GM19099 (cell line): ENCODE results near the gene GPR31.

Source experiments
- POLR2A ChIP-seq: IDR thresholded peaks from 3 replicates; pipeline ENCODE4 v1.6.1; 2011; ENCODE audit warnings: low read depth; ENCODE audit not compliant: insufficient read length; ENCODE audit errors: extremely low read depth

GPR31 gene

DNA sequence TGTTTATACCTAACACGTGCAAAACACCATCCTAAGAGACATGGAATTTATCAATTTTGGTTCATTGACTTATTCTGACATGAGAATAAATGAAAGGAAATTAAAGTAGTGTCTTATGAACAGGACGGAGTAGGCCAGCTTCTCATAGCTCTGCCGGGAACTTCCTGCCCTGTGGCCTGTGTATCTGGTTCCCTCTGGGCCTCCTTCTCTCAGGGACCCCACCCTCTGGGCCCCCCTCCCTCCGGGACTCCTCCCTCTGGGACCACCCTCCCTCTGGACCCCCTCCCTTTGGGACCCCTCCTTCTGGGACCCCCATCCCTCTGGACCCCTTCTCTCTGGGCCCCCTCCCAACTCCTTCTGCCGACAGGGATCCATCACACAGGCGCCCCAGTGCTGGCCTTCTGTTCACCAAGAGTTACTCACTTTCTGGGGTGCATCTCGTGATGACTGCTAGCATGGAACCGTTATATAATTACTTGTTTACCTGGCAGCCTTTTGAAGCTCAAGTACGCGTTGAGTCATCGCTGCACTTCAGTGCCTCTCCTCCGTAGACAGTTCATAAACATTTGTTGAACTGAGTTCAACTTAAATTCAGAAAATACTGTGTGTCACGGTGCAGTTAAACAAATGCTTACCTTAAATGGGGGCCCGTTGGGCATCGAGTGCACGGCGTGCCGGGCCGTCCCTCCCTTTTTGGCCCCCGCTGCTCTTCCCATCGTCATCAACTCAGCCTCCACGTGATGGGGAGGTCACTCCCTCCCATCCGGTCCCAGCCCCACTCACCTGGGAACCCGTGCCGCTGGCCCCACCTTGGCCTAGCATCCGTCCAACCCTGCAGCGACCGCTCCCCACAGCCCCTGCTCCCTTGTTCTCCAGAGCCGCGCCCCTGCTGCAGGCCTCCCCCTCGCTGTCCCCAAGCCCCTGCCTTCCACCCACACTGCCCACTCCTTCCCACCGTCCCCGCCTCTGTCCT, 26.8 kb downstream of the GPR31 start:
- TF ChIP-seq POLR2A, result peak; percentile 16

DNA sequence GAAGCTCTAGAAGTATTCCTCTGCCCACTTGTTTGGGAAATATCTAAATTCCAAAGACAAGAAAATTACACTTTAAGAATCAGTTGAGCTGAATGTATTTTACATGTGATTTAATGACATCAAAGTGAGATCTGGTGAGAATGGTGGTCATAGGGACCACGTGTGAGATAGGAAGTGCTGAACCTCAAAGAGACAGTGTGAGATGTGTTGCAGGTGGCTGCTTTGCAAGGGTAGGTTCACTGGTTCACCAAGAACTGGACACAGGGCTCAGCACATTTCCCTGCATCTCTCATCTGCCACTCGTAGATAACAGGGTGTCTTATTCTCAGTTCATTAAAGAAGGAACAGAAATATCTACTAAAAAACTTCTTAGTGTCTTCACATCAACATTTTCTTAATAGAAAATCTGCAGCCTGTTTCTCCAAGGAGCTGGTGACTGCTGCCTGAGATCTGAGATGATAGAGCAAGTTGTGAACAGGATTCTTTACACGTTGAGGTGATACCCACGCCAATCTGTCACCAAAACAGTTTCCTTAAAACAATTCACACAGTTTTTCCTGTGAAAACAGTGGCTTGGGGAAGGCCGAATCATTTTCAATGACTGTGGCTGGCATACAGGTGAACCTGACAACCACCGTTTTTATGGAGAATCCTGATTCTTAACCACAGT, 27.6 kb downstream of the GPR31 start:
- no peak for TF ChIP-seq POLR2A

DNA sequence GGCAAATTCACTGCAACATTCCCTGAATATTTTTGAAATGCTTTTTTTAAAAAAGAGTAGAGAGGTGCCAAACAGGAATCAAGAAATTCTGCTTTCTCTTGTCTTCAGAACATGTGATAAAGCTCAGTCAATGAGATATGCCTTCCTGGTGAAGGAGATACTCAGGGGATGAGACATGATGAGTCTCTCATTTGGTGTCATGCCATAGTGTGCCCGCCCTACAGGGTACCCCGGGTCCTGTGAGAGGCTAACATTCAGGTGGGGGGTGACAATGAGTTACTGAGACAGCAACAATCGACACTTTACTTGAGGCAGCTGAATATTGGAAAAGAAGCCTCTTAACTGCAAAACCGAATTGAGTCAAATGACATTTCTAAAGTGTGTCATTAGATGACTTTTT, 28.2 kb downstream of the GPR31 start:
- no peak for TF ChIP-seq POLR2A

DNA sequence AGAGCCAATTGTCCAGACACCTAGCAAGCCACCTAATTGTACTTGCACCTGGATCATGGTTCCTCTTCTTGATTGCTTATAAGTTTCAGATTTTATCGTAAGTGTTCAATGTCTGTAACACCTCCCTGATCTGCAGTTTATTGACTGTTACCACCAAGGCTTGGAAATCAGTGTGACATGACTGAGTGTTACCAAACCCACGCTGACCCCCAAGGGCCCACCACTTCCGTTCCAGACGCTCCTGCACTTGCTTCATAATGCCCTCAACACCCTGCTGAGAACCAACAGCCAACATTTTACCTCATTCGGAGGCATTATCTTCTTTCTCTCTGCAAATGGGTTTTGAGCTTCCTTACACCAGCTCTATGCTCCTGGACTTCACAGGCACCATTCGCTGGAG, 28.6 kb downstream of the GPR31 start:
- TF ChIP-seq POLR2A, result no peak

DNA sequence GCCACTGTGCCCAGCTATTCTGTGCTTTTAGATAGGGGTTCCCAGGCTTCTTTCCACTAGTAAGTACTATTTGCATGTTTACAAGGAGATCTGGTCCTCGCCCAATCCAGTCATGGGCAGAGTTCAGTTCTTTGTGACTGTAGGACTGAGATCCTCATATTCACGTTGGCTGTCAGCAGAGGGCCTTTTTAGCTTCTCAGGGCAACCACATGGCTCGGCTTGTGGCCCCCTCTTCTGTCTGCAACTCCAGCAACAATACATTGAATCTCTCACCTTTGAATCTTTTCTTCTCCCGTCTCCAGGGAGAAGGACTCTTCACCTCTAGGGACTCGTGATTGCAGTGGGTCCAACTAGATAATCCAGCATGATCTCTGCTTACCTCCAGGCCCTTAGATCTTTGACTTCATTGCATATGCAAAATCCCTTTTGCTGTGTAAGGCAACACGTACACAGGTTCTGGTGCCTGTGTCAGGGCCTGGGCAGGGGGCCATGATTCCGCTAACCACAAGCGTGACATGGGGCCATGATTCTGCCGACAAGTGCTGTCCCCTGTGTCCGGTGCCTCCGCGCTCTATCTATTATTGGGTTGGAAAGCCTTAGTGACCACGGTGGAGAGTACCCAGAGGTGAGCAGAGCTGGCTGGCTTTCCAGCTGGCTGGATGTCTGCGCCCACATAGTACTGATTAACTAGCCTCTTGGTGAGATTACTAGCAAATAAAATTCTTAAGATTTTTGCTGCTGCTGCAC, 29.8 kb downstream of the GPR31 start:
- peak; percentile 41 for TF ChIP-seq POLR2A

DNA sequence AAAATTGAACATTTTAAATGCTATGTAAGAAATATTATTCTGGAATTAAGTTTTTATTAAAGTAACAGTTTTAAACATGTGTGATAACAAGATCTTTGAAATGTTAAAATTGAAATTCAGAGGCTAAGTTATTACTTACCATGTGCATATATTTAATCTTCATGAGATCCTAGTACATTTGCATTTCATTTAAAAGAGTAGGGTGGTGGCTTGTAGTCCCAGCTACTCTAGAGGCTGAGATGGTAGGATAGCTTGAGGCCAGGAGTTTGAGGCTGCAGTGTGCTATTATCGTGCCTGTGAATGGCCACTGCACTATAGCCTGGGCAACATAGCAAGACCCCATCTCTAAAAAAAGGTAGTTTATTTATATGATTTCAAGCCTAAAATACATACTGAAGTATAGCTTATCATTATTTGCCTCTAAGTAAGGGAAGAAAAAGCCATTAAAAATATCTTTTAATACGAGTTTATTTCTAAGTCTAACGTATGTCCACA, 31.9 kb downstream of the GPR31 start:
- no peak for TF ChIP-seq POLR2A

DNA sequence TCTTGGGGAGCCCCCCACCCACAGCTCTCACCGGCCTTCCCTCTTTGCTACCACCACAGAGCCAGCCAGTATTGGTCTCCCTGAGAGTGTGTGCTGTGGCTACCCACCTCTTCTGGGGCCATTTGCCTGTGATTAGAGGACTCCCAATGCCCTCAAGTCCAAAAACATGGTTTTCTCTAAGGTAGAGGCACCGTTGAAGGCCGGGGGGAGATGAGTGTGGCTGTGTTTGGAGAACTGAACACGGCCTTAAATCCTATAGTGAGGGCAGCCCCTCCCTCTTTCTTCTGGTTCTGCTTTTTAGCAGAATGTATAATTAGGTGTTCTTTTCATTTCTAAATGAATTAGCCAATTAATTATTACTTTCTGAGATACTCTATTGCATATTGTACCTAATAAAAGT, 32.4 kb downstream of the GPR31 start:
- TF ChIP-seq POLR2A, result peak; percentile 20

DNA sequence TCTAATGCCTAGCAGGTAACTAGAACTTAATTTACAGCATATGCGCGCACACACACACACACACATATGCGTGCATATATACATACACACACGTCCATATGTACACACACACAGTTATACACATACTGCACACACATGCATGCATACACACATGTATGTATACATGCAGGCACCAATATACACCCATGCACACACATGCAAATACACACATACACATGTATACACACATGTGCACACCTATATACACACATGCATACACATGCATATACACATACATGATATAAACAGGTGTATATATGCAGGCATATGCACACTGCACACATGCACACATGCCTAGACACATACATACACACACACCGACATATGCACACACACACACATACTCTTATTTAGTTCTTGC, 33.0 kb downstream of the GPR31 start:
- TF ChIP-seq POLR2A, result peak; percentile 56

DNA sequence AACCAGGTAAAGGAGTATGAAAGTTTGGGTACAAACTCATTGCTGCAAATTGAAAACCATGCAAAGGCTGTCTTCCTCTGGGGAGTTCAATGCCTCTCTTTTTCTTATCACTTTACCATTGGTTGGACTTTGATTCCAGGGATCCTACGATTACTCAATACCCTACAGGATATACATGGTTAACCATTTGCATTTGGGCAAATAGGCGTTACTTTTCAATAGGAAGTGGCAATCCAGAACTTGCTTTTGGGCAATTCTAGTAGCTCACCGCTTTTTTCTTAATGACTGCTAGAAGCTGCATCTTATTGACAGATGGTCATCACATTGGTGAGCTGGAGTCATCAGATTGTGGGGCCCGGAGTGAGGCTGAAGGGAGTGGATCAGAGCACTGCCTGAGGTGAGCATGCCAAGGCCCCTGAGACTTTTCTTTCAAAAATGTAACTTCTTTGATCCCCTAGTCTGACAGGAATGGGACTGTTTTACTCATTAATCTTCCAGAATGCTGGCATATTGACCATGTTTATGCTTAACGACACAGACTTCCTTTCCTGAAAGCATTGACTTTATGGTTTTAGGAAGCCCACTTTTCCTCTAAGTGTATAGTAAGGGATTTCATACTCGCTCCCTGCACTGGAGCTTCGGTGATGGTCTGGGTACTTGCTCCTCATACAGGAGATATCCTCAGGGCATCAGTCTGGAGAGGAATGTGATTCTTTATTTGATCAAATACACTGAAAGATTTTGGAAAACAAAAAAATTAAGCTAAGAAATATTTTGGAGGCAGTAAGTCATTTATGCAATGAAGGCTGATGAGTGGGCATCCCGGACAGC, 34.7 kb downstream of the GPR31 start, which contains the start of gene CCR6:
Gene CCR6 (plus strand): TSS at position 270 of the 831 bp plus-strand sequence. CDS start 13,039 bp downstream, outside the sequence.
- TF ChIP-seq POLR2A, result peak; percentile 62

DNA sequence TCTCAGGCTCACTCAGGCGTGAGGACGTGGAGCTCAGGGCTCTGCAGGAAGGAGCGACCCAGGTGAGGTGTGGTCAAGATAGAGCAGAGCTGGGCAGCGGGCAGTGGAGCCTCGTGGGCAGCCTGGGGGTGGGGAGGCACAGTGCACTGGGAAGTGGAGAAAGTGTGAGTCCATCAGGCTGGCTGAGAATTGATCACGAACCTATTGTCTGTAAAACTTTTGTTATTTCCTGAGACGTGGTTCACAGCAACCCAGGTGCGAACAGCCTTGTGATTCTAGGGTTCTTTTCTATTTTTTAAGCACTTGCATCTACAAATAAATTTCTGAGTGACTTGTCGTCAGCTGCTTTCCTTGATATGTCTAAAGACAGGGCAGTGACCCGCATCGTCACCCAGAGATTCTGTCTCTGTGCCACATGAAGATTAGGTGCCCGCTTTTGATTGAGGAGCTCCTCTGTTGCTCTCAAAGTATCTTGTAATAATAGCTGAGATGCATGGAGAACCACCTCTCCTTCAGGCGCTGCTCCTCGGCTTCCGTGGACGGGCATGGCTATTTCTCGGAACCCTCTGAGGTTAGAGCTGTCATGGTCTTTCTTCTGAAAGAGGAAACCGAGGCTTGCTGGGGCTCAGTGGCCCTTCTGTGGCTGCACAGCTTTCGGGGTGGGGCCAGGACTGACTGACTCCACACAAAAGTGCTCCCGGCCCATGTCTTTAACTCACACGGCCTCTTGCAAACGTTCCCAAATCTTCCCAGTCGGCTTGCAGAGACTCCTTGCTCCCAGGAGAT, 35.5 kb downstream of the GPR31 start:
- TF ChIP-seq POLR2A, result peak; percentile 35

DNA sequence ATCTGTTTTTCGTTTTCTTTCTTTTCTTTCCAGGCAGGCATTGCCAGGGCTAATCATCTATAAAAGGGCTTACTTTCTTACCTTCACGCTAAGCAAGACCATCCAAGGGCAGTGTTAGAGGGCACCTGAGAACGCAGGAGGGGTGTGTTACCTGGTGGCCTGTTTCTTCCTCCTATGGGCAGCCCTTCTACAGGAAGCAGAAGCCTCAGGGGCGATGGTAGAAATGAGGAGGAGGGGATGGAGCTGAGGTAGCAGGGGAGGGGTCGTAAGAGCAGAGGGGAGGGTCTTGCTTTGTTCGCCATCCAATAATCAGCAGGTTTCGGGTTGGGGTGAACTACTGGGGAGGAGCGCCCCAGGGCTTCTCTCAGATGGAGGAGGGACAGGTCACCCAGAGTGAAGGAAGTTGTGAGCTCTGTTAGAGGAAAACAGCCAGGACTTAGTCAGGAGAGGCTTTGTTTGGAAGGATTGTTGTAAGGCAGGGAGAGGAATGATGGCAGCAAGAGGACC, 36.4 kb downstream of the GPR31 start:
- peak; percentile 8 for TF ChIP-seq POLR2A

DNA sequence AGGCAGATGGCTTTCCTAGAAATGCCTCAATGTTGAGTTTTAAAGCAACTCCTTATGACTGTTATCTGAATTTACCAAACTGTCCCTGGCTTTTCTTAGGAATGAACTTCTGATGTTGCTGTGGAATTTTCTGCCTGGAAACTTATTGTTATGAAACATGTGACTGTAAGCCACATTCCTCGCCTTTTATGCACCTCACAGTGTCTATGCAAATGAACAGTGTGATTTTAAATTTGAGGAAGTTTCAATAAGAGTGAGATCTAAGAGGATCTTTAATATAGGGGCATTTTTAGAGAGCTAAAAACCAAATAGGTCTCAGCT, 37.2 kb downstream of the GPR31 start:
- no peak for TF ChIP-seq POLR2A

DNA sequence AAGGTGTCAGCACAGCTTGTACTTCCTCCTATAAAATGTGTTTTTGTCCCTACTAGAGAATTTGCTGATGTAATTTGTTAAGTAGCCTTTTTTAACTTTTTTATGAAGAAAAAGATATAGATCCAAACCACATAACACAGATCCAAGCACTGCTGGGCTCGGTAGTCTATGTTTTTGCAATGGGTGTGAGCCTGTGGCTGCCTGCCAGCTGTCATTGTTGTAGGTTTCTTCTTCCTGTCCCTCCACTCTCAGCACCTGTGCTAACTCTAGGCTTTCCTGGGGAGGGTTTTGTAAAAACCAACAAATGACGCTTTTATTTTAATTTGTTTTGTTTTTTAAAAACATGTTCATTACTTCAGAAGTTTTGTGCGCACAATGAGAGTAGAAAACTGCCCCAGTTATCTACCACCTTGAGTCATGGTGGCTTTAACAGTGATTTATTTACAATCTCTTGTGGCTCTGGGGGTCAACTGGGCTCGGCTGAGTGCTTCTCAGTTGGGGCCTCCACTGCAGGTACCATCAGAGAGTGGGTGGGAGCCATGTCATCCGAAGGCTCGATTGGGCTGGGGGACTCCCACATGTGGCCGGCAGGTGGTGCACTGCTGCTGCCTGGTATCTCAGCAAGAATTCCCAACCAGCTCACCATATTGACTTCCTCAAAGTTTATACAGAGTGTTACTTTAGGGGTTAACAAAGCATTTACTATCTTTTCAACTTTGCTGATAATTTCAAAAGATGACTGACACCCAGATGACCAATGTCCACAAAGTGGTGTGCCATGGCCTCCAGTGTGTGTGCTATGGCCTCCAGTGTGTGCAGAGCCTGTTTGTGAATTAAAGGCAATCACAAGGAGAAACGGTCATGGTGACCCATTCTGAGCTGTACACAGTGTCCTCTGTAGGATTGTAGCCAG, 37.9 kb downstream of the GPR31 start:
- no peak for TF ChIP-seq POLR2A

DNA sequence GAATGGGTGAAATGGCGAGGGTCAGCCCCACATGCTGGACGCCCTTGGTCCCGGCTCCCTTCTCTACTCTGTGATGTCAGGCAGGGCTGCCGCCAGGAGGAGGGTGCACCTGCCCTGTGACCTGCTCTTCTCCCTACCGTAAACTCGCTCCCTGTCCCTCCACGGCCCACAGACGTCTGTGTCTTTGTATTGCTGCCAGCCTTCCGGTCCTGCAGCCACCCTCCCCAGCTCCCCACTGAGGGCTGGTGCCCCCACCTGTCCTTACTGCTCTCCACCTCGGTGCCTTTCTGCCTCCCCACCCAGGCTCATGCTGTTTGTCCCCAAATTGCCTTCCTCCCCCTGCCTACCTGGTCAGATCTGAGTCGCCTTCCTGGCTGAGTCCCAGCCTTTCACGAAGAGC, 38.9 kb downstream of the GPR31 start:
- TF ChIP-seq POLR2A, result peak; percentile 34
